ENCODE measurements around the gene ACVR2B. TPM values are rescaled to one million over a fixed set of nuclear protein-coding genes. Genes with fewer than 3 reads are reported as not detected.

Gene ACVR2B
- total RNA-seq, 1 experiment from 2014 or later = 1.3 TPM

DNA sequence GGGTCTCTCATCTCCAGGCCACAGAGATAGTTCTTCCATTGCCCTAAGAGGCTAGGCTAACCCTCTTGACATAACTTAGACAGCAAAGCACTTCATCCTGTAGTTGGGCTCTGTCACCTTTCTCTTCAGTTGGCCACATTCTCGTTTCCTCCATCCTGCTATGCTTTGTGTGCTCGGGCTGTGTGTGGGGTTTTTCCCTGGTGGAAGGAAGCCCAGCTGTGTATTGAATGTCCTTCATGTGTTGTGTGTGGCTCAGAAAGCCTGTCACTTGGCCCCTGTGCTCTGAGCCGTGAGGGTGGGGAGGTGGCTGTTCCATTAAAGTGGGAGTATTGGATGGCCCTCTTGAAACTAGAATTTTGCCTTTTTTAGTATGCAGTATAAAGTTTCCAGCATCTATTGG, 33.6 kb downstream of the ACVR2B start:
- DNase-seq (ENCODE audit: low spot score) = no peak

DNA sequence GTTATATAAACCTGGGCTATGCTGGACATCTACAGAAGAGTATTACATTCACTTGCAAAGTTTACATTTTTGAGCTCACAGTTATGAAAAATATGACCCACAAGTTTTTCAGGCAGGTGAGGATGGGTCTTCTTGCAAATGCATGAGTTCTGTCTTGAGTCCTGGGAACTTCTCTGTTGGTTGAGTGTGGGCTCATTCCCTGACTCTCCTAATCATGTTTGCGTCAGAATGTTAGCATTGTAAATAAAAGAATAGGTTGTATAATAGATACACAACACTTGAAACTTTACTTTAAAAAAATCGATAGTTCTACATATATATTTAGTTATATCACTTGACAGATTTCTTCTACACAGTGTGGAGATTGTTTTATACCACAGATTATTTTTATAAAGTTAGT, 35.3 kb downstream of the ACVR2B start:
- DNase-seq (ENCODE audit: low spot score) = no peak

DNA sequence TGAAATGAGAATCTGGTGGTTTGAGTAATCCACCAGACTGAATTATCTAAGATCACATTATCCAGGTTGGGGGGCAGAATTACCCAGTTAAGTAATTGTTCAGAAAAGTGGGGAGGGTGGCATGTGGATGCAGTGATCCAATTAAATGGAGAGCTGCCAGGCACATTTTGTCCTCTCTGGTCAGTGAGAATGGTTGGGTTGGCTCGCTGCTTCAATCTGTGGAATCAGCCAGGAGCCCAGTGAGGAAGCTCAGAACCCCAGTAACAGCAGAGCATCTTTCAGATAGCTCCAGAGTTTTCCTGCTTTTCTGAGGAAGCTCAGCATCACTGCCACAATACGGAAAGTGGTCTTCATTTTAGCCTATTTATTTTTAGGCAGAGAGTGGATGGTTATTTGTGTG, 36.1 kb downstream of the ACVR2B start:
- DNase-seq (ENCODE audit: low spot score) = no peak

DNA sequence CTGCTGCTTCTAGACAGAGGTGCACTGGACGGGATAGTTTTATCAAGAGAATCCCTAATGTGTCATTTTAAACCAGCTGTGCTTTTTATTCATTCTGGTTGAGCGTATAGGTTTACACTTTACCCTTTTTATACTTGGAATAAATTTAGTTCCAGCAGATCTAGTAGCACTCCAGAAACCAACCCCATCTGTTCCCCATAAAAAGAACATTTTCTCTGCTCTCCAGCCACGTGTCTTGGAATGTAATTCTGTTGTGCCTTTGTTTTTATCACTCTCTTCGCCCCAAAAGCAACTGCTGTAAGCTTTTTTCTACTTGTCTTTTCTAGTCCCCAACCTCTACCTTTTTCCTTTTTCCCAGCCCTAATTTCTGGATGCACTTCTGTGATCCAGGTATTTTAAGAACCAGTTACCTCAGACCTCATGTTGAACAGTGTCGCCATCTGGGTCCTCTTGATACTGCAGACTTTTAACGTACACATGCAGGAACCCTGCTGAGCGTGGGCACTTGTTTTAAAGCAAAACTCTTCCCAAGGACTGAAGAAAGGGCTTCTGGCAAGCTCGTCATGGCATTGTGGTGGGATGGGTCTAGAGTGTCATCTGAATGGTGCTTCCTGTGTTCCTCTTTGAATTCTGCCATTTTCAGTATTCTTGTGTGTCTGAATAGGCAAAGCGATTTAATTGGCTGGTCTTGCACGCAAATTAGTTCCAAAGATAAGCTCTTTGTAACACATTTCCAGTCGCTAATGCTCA, 36.8 kb downstream of the ACVR2B start:
- DNase-seq (ENCODE audit: low spot score) = no peak

DNA sequence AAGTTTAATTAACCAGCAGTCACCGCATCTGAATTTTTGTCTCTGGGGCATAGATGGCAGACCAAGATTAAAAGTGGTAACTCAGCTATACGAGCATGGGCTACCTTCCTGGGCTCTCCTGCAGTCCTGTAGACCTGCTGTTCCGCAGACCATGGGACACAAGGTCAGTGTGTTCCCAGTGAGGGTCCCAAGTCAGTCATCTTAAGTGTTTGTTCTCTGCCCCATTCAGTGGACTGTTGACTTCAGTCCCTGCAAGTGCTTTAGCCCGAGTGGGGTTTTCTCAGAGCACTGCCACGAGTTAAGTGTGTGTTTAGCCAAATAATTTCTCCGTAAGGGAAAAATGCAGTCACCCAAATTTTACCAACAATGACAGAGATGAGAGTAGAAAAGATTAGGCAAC, 37.5 kb downstream of the ACVR2B start:
- no peak for DNase-seq (ENCODE audit: low spot score)

DNA sequence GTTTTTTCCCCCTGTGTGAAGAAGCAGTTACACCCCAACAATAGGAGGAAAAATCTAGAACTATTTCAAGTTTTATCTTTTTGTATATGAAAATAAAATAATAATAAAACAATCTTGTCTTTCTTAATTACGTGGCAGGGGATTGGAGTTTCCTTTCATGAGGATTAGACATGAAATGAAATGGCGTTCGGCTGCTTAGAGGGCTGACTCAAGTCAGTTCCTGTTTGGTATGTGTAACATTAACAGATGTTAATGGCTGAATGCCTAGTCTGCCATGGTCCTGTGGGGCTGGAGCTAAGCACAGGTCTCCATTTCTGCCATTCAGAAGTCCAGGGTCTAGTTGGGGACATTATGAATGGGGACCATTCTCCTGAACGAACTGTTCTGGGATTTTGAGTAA, 39.3 kb downstream of the ACVR2B start:
- DNase-seq (ENCODE audit: low spot score) = no peak

DNA sequence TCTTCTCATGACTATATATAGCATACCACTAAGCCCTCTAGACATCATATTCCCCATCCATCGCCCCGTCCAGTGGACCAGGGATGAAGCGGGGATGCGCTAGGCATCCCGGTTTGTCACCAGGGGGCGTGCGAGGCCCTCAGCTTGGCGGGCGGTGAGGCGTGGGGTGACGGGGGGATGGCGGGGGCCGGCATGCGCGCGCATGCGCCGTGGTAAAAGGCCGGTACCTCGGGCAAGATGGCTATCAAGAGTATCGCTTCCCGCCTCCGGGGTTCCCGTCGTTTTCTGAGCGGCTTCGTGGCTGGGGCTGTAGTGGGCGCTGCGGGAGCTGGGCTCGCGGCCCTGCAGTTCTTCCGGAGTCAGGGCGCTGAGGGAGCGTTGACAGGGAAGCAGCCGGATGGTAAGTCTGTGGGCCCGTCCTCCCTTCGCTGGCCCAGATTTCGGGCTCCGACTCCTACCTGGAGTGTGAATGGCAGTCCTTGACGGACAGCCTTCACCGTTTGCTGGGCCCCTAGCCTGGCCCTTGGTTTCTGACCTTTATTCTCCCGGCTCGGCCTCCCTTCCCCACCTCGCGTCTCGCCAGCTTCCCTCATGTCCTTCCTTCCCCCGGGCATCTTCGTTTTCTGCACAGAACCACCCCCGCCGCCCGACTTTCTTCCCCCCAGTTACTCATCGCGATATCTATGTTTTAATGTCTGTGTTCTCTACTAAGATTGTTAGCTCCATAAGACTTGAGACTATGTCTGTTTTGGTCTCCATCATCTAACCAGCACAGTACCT, 42.6 kb downstream of the ACVR2B start, which contains the start of gene EXOG:
Gene EXOG (plus strand): TSS at position 210 of the 780 bp plus-strand sequence. CDS start 28 bp downstream, at position 238.
- DNase-seq (ENCODE audit: low spot score) = peak; percentile 93

DNA sequence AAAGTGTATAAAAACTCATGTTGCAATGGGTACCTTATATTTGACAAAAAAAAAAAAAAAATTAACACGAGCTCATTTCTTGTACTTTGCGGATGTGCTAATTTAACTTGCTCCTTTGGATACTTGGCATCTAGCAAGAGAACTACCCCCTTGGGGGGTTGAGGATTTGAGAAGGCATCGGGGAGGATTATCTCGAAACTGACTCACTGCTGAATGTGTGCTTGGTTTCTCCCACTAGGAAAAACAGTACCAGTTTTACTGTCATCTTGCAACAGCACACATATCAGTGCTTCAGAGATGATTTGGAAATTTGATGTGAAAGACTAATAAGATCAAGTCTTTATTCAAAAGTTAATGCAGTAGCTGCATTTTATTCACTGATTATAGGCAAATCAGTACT, 43.3 kb downstream of the ACVR2B start:
- peak; percentile 28 for DNase-seq (ENCODE audit: low spot score)

DNA sequence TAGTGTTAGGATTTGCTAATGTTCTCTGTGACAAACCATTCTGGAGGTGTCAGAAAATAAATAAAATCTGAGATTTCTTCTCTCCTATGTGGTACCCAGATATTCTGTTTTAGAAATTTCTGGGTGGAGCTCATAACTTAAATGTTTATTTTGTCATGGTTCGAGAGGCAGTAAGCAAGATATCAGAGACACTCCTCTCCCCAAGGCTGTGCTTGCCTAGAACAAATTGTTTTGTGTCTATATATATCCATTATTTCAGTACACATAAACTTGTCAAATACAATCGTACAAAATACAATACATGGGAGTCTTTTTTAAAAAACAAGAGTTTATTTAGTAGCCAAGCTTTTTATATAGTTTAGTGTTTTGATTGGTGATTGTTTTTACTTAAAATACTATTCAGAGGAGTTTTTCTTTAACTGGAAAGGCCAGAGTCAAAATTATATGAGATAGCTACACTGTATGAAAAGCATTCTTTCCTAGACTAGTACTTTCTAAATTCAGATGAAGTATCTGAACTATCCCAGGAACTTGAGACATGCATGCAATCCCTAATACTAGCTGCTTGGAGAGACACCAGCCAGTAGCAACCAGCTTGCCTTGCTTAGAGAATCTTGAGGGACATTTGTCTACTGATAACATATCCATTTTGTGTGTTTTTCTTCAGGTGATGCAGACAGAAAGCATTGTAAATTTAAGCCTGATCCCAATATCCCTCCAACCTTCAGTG, 47.2 kb downstream of the ACVR2B start:
- no peak for DNase-seq (ENCODE audit: low spot score)

DNA sequence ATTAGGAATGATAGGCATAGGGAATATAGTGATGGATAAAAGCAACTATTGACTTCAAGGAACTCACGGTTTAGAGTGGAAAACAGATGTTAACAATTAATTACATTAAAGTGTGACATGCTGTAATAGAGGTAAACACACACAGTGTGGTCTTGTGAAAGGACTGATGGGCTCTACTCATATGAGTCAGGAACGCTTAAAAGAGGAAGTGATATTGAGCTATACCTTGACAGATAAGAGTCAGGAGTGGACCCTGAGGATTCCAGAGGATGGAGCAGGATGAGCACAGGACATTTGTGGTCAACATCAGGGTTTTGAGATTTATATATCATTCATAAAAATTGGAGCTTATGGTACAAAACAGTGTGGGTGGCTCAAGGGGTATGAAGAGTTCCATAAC, 53.4 kb downstream of the ACVR2B start:
- no peak for DNase-seq (ENCODE audit: low spot score)

DNA sequence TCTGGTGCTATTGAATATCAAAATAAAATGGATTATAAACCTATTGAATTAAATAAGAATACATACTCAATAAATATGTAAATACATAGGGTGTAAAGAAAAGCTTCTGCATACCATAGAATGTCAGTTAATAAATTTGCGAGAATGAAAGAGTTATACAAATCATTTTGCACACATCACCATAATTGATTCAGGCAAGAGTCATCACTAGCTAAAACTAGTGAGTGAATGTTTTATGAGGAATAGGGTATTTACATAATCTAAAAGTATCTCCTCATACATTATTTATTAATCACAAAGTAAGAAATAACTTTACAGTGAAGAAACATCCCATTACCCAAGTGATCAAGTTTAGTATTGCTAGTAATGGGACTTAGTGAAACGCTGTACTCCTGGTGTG, 56.0 kb downstream of the ACVR2B start:
- DNase-seq (ENCODE audit: low spot score) = no peak

DNA sequence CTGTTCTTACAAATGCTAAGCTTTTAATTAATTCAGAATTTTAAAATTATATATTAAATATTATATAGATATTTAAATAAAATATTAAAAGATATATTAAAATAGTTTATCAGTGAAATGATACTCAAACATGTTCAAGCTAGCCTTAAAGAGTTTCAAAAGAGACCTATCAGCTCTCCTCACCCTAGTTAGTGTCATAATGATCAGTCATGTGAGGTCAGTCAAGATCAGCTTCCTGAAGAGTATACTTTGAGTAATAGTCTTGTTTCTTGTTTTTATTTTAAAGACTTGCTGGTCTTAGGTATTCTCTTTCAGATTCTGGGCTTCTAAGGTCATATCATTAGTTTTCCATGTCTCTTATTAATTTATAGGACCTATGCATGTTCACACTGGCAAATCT, 56.9 kb downstream of the ACVR2B start:
- DNase-seq (ENCODE audit: low spot score) = no peak

DNA sequence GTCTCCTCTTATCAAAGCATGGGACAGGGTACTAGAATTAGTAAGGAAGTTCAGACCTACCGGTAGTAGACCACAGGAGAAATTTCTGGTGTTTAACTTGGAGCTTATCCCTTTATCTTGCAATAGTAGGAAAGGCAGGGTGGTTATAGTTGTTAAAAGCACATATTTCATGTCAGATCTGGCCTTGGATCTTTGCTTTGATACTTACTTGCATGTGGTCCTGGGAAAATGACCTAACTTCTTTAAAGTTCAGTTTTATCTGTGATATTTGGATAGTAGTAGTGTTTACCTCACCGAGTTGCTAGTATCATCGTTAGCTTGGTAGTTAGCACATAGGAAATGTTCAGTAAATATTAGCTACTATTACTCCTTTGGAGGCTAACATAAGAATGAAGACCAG, 57.9 kb downstream of the ACVR2B start:
- no peak for DNase-seq (ENCODE audit: low spot score)

DNA sequence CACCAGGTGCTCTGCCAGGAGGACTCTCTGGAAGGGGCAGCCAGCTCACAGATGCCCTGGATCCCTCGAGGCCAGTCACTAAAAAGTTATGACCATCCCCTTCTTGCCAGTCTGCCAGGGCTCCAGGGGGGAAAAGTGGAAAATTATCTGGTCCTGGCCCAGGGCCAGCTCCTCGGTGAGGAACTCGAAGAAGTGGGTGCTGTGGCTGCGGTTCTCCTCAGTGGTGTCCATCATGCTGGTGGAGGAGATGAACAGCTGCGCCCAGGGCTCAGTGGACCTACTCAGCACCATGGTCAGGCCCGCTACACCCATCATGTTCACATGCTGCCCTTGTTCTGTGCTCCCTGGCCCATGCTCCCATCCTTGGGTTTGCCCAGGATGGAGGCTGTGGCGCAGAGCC, 61.7 kb downstream of the ACVR2B start:
- DNase-seq (ENCODE audit: low spot score) = no peak

DNA sequence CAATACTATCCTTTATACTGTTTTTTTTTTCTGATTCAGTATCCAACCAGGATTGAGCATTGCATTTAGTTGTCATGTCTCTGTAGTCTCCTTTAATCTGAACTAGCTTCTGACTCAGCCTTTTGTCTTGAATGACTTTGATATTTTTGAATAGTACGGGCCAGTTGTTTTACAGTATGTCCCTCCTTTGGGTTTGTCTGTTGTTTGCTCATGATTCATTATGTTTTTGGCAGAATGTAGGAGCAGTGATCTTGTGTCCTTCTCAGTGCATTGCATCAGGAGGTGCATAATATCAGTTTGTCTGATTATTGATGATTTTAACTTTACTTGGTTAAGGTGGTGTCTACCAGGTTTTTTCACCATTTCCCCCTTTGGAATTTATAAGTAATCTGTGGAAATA, 63.0 kb downstream of the ACVR2B start:
- DNase-seq (ENCODE audit: low spot score) = no peak

DNA sequence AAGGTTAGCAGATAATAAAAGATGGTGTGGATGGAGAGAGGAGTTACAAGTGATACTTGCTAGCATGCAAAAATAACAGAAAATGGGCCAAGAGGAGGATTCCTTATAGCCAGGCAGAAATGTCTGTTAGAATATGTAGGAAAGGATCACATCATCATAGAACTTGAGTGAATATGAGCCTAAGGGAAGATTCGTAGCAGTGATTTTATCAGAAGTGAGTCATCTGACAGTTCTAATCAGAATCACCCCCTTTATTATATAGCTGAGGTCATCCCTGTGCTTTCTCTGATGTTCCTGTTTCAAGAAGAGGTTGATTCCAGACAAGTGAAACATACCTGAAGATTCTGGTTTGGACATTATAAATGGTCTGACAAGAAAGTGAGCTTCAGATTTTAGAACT, 65.3 kb downstream of the ACVR2B start:
- peak; percentile 47 for DNase-seq (ENCODE audit: low spot score)

DNA sequence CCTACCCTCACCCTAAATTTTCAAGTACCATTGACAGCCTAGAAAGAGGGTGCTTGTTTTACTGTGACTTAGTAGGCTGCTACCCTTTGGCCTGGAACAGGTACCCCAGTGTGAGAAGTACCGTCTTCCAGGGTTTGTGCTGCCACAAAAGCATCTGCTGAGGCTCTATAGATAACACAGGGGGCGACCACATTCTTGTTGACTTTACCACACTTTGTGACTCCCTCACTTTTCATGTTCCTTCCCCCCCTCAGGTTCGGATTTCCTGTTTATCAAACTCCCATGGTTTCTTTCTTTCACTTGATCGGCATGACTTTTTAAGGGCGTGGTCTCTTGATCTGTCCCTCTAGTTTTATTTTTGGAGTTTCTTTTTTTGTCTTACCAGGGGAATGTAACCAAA, 66.0 kb downstream of the ACVR2B start:
- DNase-seq (ENCODE audit: low spot score) = no peak

DNA sequence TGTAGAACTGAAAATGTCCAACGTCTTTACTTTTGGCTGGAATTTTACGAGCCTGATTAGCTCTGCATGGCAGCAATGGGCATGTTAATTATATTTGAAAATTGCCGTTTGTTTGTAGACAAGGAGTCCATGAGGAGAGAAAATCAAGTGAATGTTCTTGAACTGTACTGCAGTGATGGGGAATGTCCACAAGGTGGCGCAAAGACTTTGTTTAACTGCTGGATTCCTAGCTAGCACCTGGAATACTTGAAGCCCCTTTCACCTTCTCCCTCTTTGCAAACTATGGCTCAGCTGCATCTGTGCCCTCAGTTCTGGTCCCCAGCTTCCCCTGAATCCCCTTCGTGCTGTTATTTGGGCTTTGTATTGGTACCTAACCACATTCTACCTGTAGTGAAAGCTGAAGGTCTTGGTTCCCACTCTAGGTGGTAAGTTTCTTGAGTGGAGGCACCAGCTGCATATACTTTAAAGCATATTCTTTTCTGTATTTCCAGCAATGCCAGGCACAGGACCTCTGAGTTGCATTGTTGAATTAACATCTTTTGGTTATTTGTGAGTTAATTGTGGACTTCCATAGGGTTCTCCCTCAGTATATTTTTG, 67.8 kb downstream of the ACVR2B start:
- peak; percentile 80 for DNase-seq (ENCODE audit: low spot score)

DNA sequence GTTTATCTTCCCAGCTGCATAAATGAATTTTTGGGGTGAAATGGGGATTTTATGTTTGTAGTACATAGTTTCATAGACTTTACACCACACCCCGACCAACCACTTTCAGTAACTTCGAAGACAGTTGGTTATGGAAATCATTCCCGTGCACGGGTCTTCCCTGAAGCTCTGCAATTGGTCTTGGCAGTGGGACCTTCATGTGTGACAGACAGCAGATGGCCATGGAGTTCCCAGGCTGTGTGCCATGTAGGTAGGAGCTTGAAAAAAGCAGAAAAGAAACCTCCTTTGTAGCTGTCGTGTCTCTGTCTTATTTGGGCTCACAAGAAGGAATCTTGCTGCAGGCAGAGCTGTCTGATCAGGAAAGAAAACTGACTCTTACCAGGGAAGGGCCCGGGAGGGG, 68.3 kb downstream of the ACVR2B start:
- DNase-seq (ENCODE audit: low spot score) = no peak

DNA sequence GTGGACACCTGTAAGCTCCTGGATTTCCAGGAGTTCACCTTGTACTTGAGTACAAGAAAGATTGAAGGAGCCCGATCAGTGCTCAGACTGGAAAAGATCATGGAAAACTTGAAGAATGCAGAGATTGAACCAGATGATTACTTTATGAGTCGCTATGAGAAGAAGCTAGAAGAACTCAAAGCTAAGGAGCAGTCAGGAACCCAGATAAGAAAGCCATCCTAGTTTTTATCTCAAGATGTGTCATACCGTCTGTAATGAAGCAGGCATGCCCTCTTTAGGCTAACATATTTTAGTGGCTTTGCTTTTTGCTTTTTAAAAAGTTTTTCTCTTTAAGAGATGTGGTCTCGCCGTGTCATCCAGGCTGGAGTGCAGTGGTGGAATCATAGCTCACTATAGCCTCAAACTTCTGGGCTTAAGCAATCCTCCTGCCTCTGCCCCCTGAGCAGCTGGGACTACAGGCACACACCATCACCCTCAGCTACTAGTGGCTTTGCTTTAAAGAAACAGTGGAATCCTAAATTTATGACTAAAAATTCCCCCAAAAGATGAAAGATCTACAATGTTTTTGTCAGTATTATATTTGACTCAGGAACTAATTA, 70.5 kb downstream of the ACVR2B start:
- peak; percentile 51 for DNase-seq (ENCODE audit: low spot score)

DNA sequence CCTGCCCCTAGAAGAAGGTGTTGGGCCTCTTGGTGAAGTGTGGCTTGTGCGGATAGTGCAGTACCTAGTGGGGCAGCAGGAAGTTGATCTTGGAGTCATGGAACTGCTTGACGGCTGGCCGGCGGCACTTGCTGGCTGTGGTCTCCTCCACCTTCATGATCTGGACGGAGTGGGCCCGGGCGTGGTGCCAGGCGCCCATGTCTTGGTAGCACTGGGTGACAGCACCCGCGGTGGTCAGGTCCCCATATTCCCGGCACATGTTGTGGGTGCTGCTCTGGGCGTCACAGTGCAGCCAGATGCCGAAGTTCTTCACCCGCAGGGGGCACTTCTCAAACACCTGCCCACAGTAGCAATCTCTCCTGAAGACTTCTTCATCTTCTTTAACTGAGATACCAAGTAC, 73.1 kb downstream of the ACVR2B start:
- no peak for DNase-seq (ENCODE audit: low spot score)

DNA sequence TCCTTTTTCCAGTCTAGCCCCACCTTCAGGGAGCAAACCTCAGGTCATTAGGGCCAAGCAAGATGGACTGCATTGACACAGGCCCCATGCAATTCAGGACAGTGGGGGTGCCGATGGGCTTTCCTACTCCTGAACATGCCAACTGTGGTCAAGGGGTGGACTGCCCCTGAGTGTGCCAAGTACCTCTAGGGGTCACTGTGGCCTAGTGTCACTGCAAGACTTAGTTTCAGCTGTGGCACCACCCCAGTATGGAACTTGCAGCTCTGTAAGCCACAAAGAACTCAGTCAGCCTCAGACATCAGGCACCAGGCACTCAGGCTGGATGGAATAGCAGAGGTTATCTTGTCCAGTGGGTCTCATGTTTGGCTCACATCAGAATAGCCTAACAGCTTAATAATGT, 74.8 kb downstream of the ACVR2B start:
- DNase-seq (ENCODE audit: low spot score) = peak; percentile 30
